Glomerular visceral epithelial cell (primary cell): Measurements from ENCODE around the gene NAA10.

Experiments used
- DNase-seq: peaks from one replicate; pipeline ENCODE4 v3.0.0-alpha.2; 2016; ENCODE audit errors: extremely low spot score

Gene NAA10

GRCh38 chrX:153948847-153949805 lies 14.3 kb upstream of the NAA10 start:
- no peak for DNase-seq

GRCh38 chrX:153948002-153948466 lies 13.2 kb upstream of the NAA10 start:
- no peak for DNase-seq

GRCh38 chrX:153947009-153947769 lies 12.4 kb upstream of the NAA10 start:
- peak; percentile 76 for DNase-seq

- no peak for DNase-seq
Observed at GRCh38 chrX:153945956-153946943, 11.4 kb upstream of the NAA10 start.

GRCh38 chrX:153944800-153945150 lies 9.9 kb upstream of the NAA10 start:
- DNase-seq: no peak

- no peak for DNase-seq
Observed at GRCh38 chrX:153944140-153944799, 9.4 kb upstream of the NAA10 start, which contains the start of gene RENBP. TSS of gene RENBP (minus strand) at chrX:153944643. CDS start at chrX:153944610, 33 bp downstream.

GRCh38 chrX:153941336-153942252 lies 6.8 kb upstream of the NAA10 start:
- DNase-seq: no peak

GRCh38 chrX:153939573-153939972 lies 4.7 kb upstream of the NAA10 start:
- DNase-seq: no peak

- no peak for DNase-seq
Observed at GRCh38 chrX:153938226-153938786, 3.5 kb upstream of the NAA10 start.

- no peak for DNase-seq
Observed at GRCh38 chrX:153937056-153937455, 2.2 kb upstream of the NAA10 start.

GRCh38 chrX:153935326-153935851 lies 552 bp upstream of the NAA10 start:
- no peak for DNase-seq

- DNase-seq: no peak
Observed at GRCh38 chrX:153934148-153934761, 582 bp downstream of the NAA10 start.

- DNase-seq: no peak
Observed at GRCh38 chrX:153933748-153934147, 1.1 kb downstream of the NAA10 start.

- DNase-seq: no peak
Observed at GRCh38 chrX:153932220-153932915, 2.5 kb downstream of the NAA10 start.

- DNase-seq: no peak
Observed at GRCh38 chrX:153931748-153932147, 3.1 kb downstream of the NAA10 start.

GRCh38 chrX:153931151-153931550 lies 3.7 kb downstream of the NAA10 start:
- no peak for DNase-seq

- no peak for DNase-seq
Observed at GRCh38 chrX:153930011-153930910, 4.6 kb downstream of the NAA10 start.
